GM23248 (cell line): ENCODE measurements around the gene TMCC2.

Experiments
- EZH2 ChIP-seq: fragments of 200-600 bp; sonication (generic); IDR thresholded peaks from 2 replicates; pipeline ENCODE4 v1.6.1; 2018; ENCODE audit warnings: antibody characterized with exemption, mild to moderate bottlenecking; ENCODE audit not compliant: insufficient read depth, poor library complexity, severe bottlenecking
- EZH2phosphoT487 ChIP-seq: fragments of 200-600 bp; sonication (generic); IDR thresholded peaks from 2 replicates; pipeline ENCODE4 v1.6.1; 2018; ENCODE audit warnings: antibody characterized with exemption, moderate library complexity, mild to moderate bottlenecking, low read depth; ENCODE audit not compliant: insufficient read depth

GRCh38 chr1:205304695-205305070, 76.9 kb downstream of the TMCC2 start:
- TF ChIP-seq EZH2 (no peak), EZH2phosphoT487 (no peak)
